H9 (cell line): ENCODE measurements around the gene NSUN3. TPM values are rescaled to one million over a fixed set of nuclear protein-coding genes. Genes with fewer than 3 reads are reported as not detected.

ENCODE experiments used
- DNase-seq: peaks from one replicate; pipeline ENCODE4 v3.0.0-alpha.2; 2017
- H2AFZ ChIP-seq: one replicate; pipeline ENCODE4 v1.6.1; 2013; ENCODE audit warnings: mild to moderate bottlenecking, low read length, control low read depth, moderate library complexity
- H2AK5ac ChIP-seq: 2 replicates; pipeline ENCODE4 v1.6.1; 2013; ENCODE audit warnings: low read length, control low read depth, mixed read lengths; ENCODE audit not compliant: insufficient read length
- H2BK120ac ChIP-seq: one replicate; pipeline ENCODE4 v1.6.1; 2013; ENCODE audit warnings: low read depth, mild to moderate bottlenecking, low read length, control low read depth, inconsistent platforms; ENCODE audit not compliant: poor library complexity, severe bottlenecking
- H2BK12ac ChIP-seq: 2 replicates; pipeline ENCODE4 v1.6.1; 2013; ENCODE audit warnings: low read length, control low read depth, mixed read lengths, low read depth; ENCODE audit not compliant: insufficient read length
- H2BK15ac ChIP-seq: 2 replicates; pipeline ENCODE4 v1.6.1; 2013; ENCODE audit warnings: low read depth, low read length, control low read depth
- H2BK20ac ChIP-seq: one replicate; pipeline ENCODE4 v1.6.1; 2013; ENCODE audit warnings: low read depth, mild to moderate bottlenecking, low read length, control low read depth, inconsistent platforms; ENCODE audit not compliant: poor library complexity, severe bottlenecking
- H2BK5ac ChIP-seq: 2 replicates; pipeline ENCODE4 v1.6.1; 2013; ENCODE audit warnings: low read length, control low read depth, mixed read lengths; ENCODE audit not compliant: insufficient read length
- H3K14ac ChIP-seq: 2 replicates; pipeline ENCODE4 v1.6.1; 2013; ENCODE audit warnings: low read length, control low read depth; ENCODE audit not compliant: insufficient read depth
- H3K18ac ChIP-seq: 2 replicates; pipeline ENCODE4 v1.6.1; 2013; ENCODE audit warnings: low read depth, mild to moderate bottlenecking, mixed read lengths, low read length, control low read depth; ENCODE audit not compliant: insufficient read length
- H3K23ac ChIP-seq: 2 replicates; pipeline ENCODE4 v1.6.1; 2013; ENCODE audit warnings: low read length, control low read depth, mixed read lengths, low read depth; ENCODE audit not compliant: insufficient read length
- H3K23me2 ChIP-seq: 2 replicates; pipeline ENCODE4 v1.6.1; 2013; ENCODE audit warnings: low read depth, mild to moderate bottlenecking, mixed read lengths, low read length, control low read depth; ENCODE audit not compliant: insufficient read length, poor library complexity, severe bottlenecking
- H3K27ac ChIP-seq: 2 replicates; pipeline ENCODE4 v1.5.1; 2013; ENCODE audit warnings: low read length, control low read depth, mixed read lengths, low read depth; ENCODE audit not compliant: insufficient read length
- H3K27me3 ChIP-seq: 2 replicates; pipeline ENCODE4 v1.6.1; 2013; ENCODE audit warnings: low read length, control low read depth, inconsistent platforms; ENCODE audit not compliant: insufficient read depth
- H3K4ac ChIP-seq: 2 replicates; pipeline ENCODE4 v1.6.1; 2013; ENCODE audit warnings: low read depth, mild to moderate bottlenecking, control low read depth, inconsistent platforms, low read length, moderate library complexity
- H3K4me1 ChIP-seq: 2 replicates; pipeline ENCODE4 v1.6.1; 2013; ENCODE audit warnings: low read length, control low read depth, inconsistent platforms; ENCODE audit not compliant: insufficient read depth
- H3K4me2 ChIP-seq: 2 replicates; pipeline ENCODE4 v1.6.1; 2013; ENCODE audit warnings: low read length, control low read depth, mixed read lengths; ENCODE audit not compliant: insufficient read length, insufficient read depth
- H3K56ac ChIP-seq: 2 replicates; pipeline ENCODE4 v1.6.1; 2013; ENCODE audit warnings: low read depth, mild to moderate bottlenecking, mixed read lengths, low read length, control low read depth; ENCODE audit not compliant: insufficient read length
- H3K79me1 ChIP-seq: 2 replicates; pipeline ENCODE4 v1.6.1; 2013; ENCODE audit warnings: low read depth, mild to moderate bottlenecking, moderate library complexity, low read length, control low read depth, inconsistent platforms; ENCODE audit not compliant: insufficient read depth, poor library complexity, severe bottlenecking
- H3K79me2 ChIP-seq: 2 replicates; pipeline ENCODE4 v1.6.1; 2013; ENCODE audit warnings: low read length, control low read depth, inconsistent platforms; ENCODE audit not compliant: insufficient read depth
- H3K9ac ChIP-seq: 2 replicates; pipeline ENCODE4 v1.6.1; 2013; ENCODE audit warnings: low read length, control low read depth, mixed read lengths; ENCODE audit not compliant: insufficient read length; ENCODE audit errors: extremely low read depth
- H3K9me3 ChIP-seq: one replicate; pipeline ENCODE4 v1.6.1; 2013; ENCODE audit warnings: low read depth, low read length, inconsistent platforms; ENCODE audit not compliant: control insufficient read depth
- H3T11ph ChIP-seq: one replicate; pipeline ENCODE4 v1.6.1; 2013; ENCODE audit warnings: mild to moderate bottlenecking, low read length, control low read depth, inconsistent platforms
- H4K20me1 ChIP-seq: one replicate; pipeline ENCODE4 v1.6.1; 2013; ENCODE audit not compliant: control insufficient read depth, insufficient read length, insufficient read depth
- H4K5ac ChIP-seq: 2 replicates; pipeline ENCODE4 v1.6.1; 2013; ENCODE audit warnings: low read depth, mild to moderate bottlenecking, mixed read lengths, low read length, control low read depth; ENCODE audit not compliant: insufficient read length
- H4K8ac ChIP-seq: replicated peaks from 2 replicates; pipeline ENCODE4 v1.6.1; 2013; ENCODE audit warnings: low read length, control low read depth, mixed read lengths, low read depth; ENCODE audit not compliant: insufficient read length
- H4K91ac ChIP-seq: 2 replicates; pipeline ENCODE4 v1.6.1; 2013; ENCODE audit warnings: low read depth, mild to moderate bottlenecking, moderate library complexity, mixed read lengths, low read length, control low read depth; ENCODE audit not compliant: insufficient read length
- H3K27ac Mint-ChIP-seq, 3 experiments: 2 replicates in 2 of 3; 3 replicates in 1 of 3; pipeline ENCODE4 v1.8.0; 2020 to 2021; ENCODE audit warnings: mixed read lengths in 3 of 3, mild to moderate bottlenecking in 1 of 3, moderate library complexity in 1 of 3
- H3K27me3 Mint-ChIP-seq: 2 replicates; pipeline ENCODE4 v1.8.0; 2021; ENCODE audit warnings: low read depth, mild to moderate bottlenecking, moderate library complexity, mixed read lengths
- H3K36me3 Mint-ChIP-seq, 3 experiments: 2 replicates in 2 of 3; 3 replicates in 1 of 3; pipeline ENCODE4 v1.8.0; 2020 to 2021; ENCODE audit warnings: low read depth in 3 of 3, mixed read lengths in 3 of 3; ENCODE audit not compliant: insufficient read depth in 1 of 3
- H3K4me1 Mint-ChIP-seq, 2 experiments: 2 replicates each; pipeline ENCODE4 v1.8.0; 2020; ENCODE audit warnings: mixed read lengths in 2 of 2
- H3K4me3 Mint-ChIP-seq, 2 experiments: 2 replicates in 1 of 2; 3 replicates in 1 of 2; pipeline ENCODE4 v1.8.0; 2020 to 2021; ENCODE audit warnings: mild to moderate bottlenecking in 2 of 2, mixed read lengths in 2 of 2, moderate library complexity in 1 of 2
- H3K9me3 Mint-ChIP-seq, 2 experiments: 2 replicates in 1 of 2; 3 replicates in 1 of 2; pipeline ENCODE4 v1.8.0; 2020; ENCODE audit warnings: mild to moderate bottlenecking in 2 of 2, mixed read lengths in 2 of 2, moderate library complexity in 1 of 2
- CTCF ChIP-seq: fragments of 200-600 bp; sonication (generic); conservative IDR thresholded peaks from 3 replicates; pipeline ENCODE4 v1.8.0; 2021; ENCODE audit warnings: antibody characterized with exemption, mild to moderate bottlenecking
- WGBS: extraction: QIAGEN DNeasy Blood & Tissue Kit; methylation state at CpG from one replicate; pipeline ENCODE4 v1.1.7; 2013; ENCODE audit warnings: missing lambda C conversion rate, low lambda C conversion rate, mixed read lengths; ENCODE audit not compliant: insufficient read length; ENCODE audit errors: extremely low coverage; 5-methylcytosine and 5-hydroxymethylcytosine counted together
- total RNA-seq: library from RNA; stranded (reverse); gene quantifications from 2 replicates; pipeline ENCODE4 v1.2.1, GENCODE V29; 2021

Gene NSUN3
- total RNA-seq, 1 experiment from 2014 or later, result 7.4 TPM

- no peak overlapping the region for H3K23ac ChIP-seq
- no peak overlapping the region for H3K4me3 Mint-ChIP-seq
- no peak overlapping the region for H3K9ac ChIP-seq
- H4K20me1 ChIP-seq, result no peaks in the 10 kb centered on the region
- no peaks in the 10 kb centered on the region for H3K23me2 ChIP-seq
- no peak overlapping the region for H3K4me2 ChIP-seq
- no peaks in the 10 kb centered on the region for H3K79me2 ChIP-seq
- no peak overlapping the region for H4K8ac ChIP-seq
- DNase-seq, result no peak
- no CpG with 5 or more reads among the region's 6 CpGs for WGBS
- no peak overlapping the region for H2BK20ac ChIP-seq
- H3K18ac ChIP-seq, result no peak overlapping the region
- H3K79me1 ChIP-seq, result no peaks in the 10 kb centered on the region
- H3K27me3 Mint-ChIP-seq, result no peaks in the 10 kb centered on the region
- no peak overlapping the region for H2BK15ac ChIP-seq
- no peak overlapping the region for H3K27ac ChIP-seq
- no peaks in the 10 kb centered on the region for H3K36me3 Mint-ChIP-seq
- no peak overlapping the region for H4K5ac ChIP-seq
- no peaks in the 10 kb centered on the region for H3K9me3 Mint-ChIP-seq
- H3K27ac Mint-ChIP-seq, result no peak overlapping the region
- H2BK12ac ChIP-seq, result no peak overlapping the region
- no peaks in the 10 kb centered on the region for H3K9me3 ChIP-seq
- no peaks in the 10 kb centered on the region for H3K27me3 ChIP-seq
- no peak overlapping the region for H3T11ph ChIP-seq
- H2BK5ac ChIP-seq, result no peak overlapping the region
- no peak overlapping the region for H2AFZ ChIP-seq
- no peak for TF ChIP-seq CTCF
- H3K56ac ChIP-seq, result no peak overlapping the region
- H2AK5ac ChIP-seq, result no peak overlapping the region
- no peak overlapping the region for H3K14ac ChIP-seq
- H2BK120ac ChIP-seq, result no peak overlapping the region
- H3K4ac ChIP-seq, result no peak overlapping the region
- no peak overlapping the region for H4K91ac ChIP-seq
- H3K4me1 Mint-ChIP-seq, result no peaks in the 10 kb centered on the region
- H3K4me1 ChIP-seq, result no peaks in the 10 kb centered on the region
Observed at GRCh38 chr3:94167796-94168195, 104.9 kb downstream of the NSUN3 start.
